ENCODE measurements around the gene ACLY. TPM values are rescaled to one million over a fixed set of nuclear protein-coding genes. Genes with fewer than 3 reads are reported as not detected.

The ACLY gene
- total and polyA plus RNA-seq, 2 of the 13 experiments (the other 11 are each of a cell fraction or from before 2014, with no cell fraction given): 111 to 218 TPM

- TF ChIP-seq ZNF792 (CRISPR knock-in tag; IDR thresholded peaks at IDR 0.05) (no peak), PAX8 (CRISPR knock-in tag; IDR thresholded peaks at IDR 0.05; ENCODE audit: borderline replicate concordance) (no peak), ARNT2 (CRISPR knock-in tag; IDR thresholded peaks at IDR 0.05; ENCODE audit: low read depth) (no peak), ATF7 (IDR thresholded peaks at IDR 0.05) (peak; percentile 79), ATF7 (CRISPR knock-in tag; IDR thresholded peaks at IDR 0.05) (no peak), ZNF276 (CRISPR knock-in tag; IDR thresholded peaks at IDR 0.05; ENCODE audit: low read depth) (no peak), YEATS2 (CRISPR knock-in tag; IDR thresholded peaks at IDR 0.05; ENCODE audit: borderline replicate concordance) (no peak), ZNF274 (CRISPR knock-in tag; IDR thresholded peaks at IDR 0.05) (no peak), ZNF264 (CRISPR knock-in tag; IDR thresholded peaks at IDR 0.05) (no peak), ZNF557 (CRISPR knock-in tag; IDR thresholded peaks at IDR 0.05) (no peak), PHF20 (CRISPR knock-in tag; IDR thresholded peaks at IDR 0.05) (no peak), ZNF441 (CRISPR knock-in tag; IDR thresholded peaks at IDR 0.05; ENCODE audit: borderline replicate concordance) (no peak), KLF13 (CRISPR knock-in tag; IDR thresholded peaks at IDR 0.05) (0 out of 2 replicates have a peak, but pooled peaks have one; percentile 48), ZNF607 (CRISPR knock-in tag; IDR thresholded peaks at IDR 0.05; ENCODE audit: borderline replicate concordance) (no peak), ZNF841 (CRISPR knock-in tag; IDR thresholded peaks at IDR 0.05; ENCODE audit: borderline replicate concordance) (no peak), ZBTB10 (CRISPR knock-in tag; IDR thresholded peaks at IDR 0.05; ENCODE audit: borderline replicate concordance) (no peak), DNMT3B (CRISPR knock-in tag; conservative IDR thresholded peaks at IDR 0.05) (no peak), ISL2 (CRISPR knock-in tag; IDR thresholded peaks at IDR 0.05) (no peak), TEF (CRISPR knock-in tag; IDR thresholded peaks at IDR 0.05) (no peak), RNF2 (conservative IDR thresholded peaks at IDR 0.05; ENCODE audit: low read depth) (no peak), HCFC1 (IDR thresholded peaks at IDR 0.05; ENCODE audit: low read depth, low read length) (no peak), RCOR2 (CRISPR knock-in tag; IDR thresholded peaks at IDR 0.05) (no peak), ZNF550 (CRISPR knock-in tag; IDR thresholded peaks at IDR 0.05; ENCODE audit: borderline replicate concordance) (no peak), TRIM24 (CRISPR knock-in tag; IDR thresholded peaks at IDR 0.05) (no peak), ZNF850 (CRISPR knock-in tag; conservative IDR thresholded peaks at IDR 0.05) (no peak), POLR2G (IDR thresholded peaks at IDR 0.05; ENCODE audit: low read depth, low read length) (no peak), TCF12 (IDR thresholded peaks at IDR 0.05) (no peak), TCF12 (CRISPR knock-in tag; IDR thresholded peaks at IDR 0.05) (no peak), NFYC (CRISPR knock-in tag; IDR thresholded peaks at IDR 0.05) (no peak)
Measured at GRCh38 chr17:41919840-41920579, 1.3 kb upstream of the ACLY start (continued).

Measured in HepG2 (cell line).